ENCODE results near the gene PPARG.

The PPARG gene

DNA sequence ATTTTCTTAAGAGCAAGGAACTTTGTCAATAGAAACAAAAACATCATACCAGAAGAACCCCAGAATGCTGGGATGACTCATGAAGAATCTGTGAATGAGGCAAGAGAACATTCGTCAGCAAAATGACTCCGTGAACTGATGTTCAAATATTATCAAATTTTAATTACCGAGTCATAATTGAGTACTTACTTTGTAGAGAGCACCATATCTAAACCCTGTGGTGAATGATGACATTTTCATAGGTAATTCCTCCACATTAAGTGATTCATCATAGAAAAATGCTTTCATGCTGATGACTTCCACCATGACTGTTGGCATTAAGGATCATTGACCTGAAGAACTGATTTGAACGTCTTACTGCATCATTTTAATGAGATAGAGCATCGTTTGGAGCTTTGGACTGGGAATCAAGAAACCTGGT is 56.3 kb downstream of the PPARG start:
- no peak for DNase-seq (ENCODE audit: low read depth)
- TF ChIP-seq, protein P1, sequence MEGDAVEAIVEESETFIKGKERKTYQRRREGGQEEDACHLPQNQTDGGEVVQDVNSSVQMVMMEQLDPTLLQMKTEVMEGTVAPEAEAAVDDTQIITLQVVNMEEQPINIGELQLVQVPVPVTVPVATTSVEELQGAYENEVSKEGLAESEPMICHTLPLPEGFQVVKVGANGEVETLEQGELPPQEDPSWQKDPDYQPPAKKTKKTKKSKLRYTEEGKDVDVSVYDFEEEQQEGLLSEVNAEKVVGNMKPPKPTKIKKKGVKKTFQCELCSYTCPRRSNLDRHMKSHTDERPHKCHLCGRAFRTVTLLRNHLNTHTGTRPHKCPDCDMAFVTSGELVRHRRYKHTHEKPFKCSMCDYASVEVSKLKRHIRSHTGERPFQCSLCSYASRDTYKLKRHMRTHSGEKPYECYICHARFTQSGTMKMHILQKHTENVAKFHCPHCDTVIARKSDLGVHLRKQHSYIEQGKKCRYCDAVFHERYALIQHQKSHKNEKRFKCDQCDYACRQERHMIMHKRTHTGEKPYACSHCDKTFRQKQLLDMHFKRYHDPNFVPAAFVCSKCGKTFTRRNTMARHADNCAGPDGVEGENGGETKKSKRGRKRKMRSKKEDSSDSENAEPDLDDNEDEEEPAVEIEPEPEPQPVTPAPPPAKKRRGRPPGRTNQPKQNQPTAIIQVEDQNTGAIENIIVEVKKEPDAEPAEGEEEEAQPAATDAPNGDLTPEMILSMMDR (IDR thresholded peaks at IDR 0.05; ENCODE audit: low read depth, low read length): no peak
- TF ChIP-seq POLR2A (IDR thresholded peaks at IDR 0.05; ENCODE audit: extremely low read depth, insufficient read length) (no peak), MYC (IDR thresholded peaks at IDR 0.05; ENCODE audit: low read depth, low read length) (no peak), MAX (IDR thresholded peaks at IDR 0.05; ENCODE audit: low read depth, low read length) (no peak)
- H3K4me3 ChIP-seq (ENCODE audit: low read depth, low read length): no peak overlapping the region

DNA sequence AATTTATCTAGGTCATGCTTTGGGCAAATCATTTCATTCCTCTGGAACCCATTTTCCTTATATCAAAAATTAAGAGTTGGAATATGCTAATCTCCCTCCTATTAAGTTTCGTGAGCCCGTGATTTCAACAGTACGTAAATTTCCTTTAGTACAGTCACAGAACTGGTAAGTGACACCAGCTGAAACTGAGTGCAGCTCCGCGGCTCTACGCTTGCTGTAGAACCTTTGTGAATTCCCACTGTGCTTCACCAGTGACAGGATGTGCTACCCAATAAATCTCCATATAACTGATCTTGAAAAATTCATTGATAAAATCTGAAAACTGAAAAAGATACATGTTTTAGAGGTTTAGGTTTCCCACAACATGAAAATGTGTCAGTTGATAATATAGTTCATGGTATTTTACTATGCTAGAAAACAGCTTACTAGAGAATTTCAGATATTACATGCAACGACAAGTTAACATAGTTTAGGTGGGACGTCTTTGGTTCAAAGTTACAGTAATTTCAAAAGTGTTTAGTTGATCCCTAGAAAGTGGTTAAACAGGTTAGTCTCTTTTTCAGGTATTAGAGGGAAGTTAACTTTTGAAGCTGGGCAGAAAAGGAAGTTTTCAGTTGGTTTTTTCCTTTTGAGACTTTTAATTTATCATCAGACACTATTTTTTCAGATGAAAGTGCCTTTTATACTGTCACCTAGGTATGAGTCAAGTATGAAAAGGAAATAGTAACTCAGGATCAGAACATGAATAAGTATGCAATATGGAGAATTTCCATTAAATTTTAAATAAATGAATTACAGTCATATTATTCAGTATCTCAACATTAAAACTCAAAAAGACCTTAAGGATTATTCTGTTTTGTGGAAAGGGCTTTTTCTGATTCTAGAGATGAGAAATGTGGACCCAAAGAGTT is 57.0 kb downstream of the PPARG start:
- no peak for DNase-seq (ENCODE audit: low read depth)
- TF ChIP-seq, protein P1 (IDR thresholded peaks at IDR 0.05; ENCODE audit: low read depth, low read length): no peak
- TF ChIP-seq POLR2A (IDR thresholded peaks at IDR 0.05; ENCODE audit: extremely low read depth, insufficient read length) (no peak), MAX (IDR thresholded peaks at IDR 0.05; ENCODE audit: low read depth, low read length) (no peak), MYC (IDR thresholded peaks at IDR 0.05; ENCODE audit: low read depth, low read length) (no peak)
- H3K4me3 ChIP-seq (ENCODE audit: low read depth, low read length): no peak overlapping the region

GRCh38 chr3:12347301-12347700 is 58.4 kb downstream of the PPARG start:
- TF ChIP-seq POLR2A (IDR thresholded peaks at IDR 0.05; ENCODE audit: extremely low read depth, insufficient read length) (no peak), MYC (IDR thresholded peaks at IDR 0.05; ENCODE audit: low read depth, low read length) (no peak)
- TF ChIP-seq, protein P1 (IDR thresholded peaks at IDR 0.05; ENCODE audit: low read depth, low read length): no peak
- H3K4me3 ChIP-seq (ENCODE audit: low read depth, low read length): no peak overlapping the region
- peak; percentile 49 for DNase-seq (ENCODE audit: low read depth)

DNA sequence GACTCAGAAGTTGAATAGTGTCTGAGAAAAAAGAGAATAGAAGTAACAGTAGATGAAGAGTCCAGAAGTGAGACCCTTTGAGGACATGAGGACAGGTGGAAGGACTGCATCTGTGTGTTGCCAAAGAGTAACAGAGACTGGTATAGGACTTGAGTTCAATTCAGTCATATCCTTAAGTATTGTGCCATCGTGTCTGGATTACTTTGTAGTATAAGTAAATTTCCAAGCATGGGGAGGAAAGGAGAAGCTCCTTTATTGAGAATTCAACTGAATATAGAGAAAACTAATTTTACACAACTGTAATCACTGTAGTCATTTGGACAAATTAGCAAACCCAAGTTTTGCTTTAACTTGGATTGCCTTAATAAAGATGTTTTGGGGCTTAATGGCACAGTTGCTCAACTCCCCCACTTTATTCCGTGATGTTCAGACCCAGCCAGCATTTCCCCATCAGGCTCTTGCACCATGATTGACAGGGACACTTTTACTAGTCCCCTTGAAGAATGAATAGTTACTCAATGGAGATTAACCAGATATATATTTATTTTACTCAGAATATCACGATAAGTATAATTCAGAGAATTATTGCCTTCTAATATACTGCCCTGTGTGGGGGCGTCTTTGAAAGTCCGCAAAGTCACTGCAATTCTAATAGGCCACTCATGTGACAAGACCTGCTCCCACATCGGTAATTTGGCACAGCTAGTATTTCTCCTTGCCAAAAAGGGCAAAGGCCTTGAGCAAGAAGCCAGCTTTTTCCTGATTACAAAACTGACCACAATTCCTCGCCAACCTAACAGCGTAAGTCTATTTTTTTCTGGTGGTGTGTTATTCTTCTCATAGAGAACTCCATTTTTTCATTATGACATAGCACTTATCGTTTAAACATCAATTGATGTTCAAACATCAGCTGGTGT is 61.3 kb downstream of the PPARG start:
- peak overlapping the region; percentile 32 for H3K4me3 ChIP-seq (ENCODE audit: low read depth, low read length)
- peak; percentile 94 for DNase-seq (ENCODE audit: low read depth)
- TF ChIP-seq MAX (IDR thresholded peaks at IDR 0.05; ENCODE audit: low read depth, low read length) (no peak), MYC (IDR thresholded peaks at IDR 0.05; ENCODE audit: low read depth, low read length) (0 out of 2 replicates have a peak, but pooled peaks have one; percentile 16)

DNA sequence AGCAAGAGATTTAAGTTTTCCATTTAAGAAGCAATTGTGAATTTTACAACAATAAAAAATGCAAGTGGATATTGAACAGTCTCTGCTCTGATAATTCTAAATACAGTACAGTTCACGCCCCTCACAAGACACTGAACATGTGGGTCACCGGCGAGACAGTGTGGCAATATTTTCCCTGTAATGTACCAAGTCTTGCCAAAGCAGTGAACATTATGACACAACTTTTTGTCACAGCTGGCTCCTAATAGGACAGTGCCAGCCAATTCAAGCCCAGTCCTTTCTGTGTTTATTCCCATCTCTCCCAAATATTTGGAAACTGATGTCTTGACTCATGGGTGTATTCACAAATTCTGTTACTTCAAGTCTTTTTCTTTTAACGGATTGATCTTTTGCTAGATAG is 62.3 kb downstream of the PPARG start:
- peak; percentile 85 for DNase-seq (ENCODE audit: low read depth)
- H3K4me3 ChIP-seq (ENCODE audit: low read depth, low read length): peak overlapping the region; percentile 32
- TF ChIP-seq MYC (IDR thresholded peaks at IDR 0.05; ENCODE audit: low read depth, low read length) (no peak), POLR2A (IDR thresholded peaks at IDR 0.05; ENCODE audit: extremely low read depth, insufficient read length) (no peak), MAX (IDR thresholded peaks at IDR 0.05; ENCODE audit: low read depth, low read length) (peak; percentile 46; the same call in 1 of the 2 replicates)
- TF ChIP-seq, protein P1 (IDR thresholded peaks at IDR 0.05; ENCODE audit: low read depth, low read length): no peak
